HG02610 (cell line): Measurements from ENCODE around the gene ALG9.
A peak's percentile ranks its signal among the peaks of the same experiment; 100 is the strongest.
"Not testable (repeated sequence)": the region's sequence is repeated elsewhere in the genome, so short reads cannot be mapped to it uniquely, and the experiment has no call there.

ENCODE experiments used
- ATAC-seq: cut with Tn5 transposase; IDR thresholded peaks from one replicate; pipeline ENCODE4 v1.9.1; 2021; ENCODE audit warnings: mild to moderate bottlenecking, moderate library complexity; ENCODE audit not compliant: unreplicated experiment

ALG9 gene

DNA sequence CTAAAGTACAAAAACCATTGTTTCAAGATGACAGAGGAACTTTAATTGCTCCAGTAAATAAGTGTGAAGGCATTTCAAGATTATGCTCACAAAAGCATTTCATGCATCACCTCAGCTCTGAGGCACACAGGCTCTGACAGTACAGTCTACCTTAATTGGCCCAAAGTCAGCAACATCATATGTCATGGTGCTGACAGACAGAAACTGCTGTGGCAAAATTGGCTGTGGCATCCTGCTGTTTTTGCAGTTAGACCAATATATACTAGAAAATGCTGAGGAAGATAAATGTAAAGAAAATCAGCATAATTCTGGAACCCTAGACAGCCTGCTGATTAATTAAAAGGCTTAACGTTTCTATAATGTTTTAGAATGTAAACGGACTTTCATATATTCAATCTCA, 70.2 kb downstream of the ALG9 start:
- ATAC-seq = no peak

DNA sequence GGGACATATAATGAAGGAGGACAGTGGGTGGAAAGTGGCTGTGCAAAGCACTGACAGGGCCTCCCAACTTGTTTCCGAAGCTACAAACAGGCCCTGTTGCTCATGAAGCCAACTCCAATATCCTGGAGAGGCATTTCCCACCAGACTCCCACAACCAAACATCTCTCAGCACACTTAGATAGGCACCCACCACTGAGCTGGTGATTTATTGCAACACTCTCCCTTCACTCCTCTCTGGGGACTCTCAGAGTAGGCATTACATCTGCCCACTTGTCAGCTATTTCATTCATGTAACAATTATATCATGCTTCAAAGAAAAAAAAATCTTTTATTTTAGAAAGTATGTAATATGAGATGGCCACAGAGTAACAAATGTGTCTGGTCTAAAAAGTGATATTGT, 73.1 kb downstream of the ALG9 start:
- no peak for ATAC-seq

DNA sequence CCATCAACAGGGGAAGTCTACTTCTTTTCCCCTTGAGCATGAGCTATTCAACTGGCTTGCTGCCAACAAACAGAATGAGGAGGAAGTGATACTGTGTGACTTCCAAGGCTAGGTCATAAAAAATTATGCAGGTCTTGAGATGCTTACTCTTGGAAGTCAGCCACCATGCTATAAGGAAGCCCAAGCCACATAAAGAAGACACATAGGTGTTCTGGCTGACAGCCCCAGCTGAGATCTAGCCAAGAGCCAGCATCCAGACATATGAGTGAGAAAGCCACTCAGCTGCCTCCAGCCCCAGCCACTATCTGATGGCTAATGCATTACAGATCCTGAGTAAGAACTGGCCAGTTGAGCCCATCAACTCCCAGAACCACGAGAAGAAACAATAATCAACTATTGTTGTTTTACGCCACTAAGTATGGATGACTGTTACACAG, 74.2 kb downstream of the ALG9 start:
- peak; percentile 43 for ATAC-seq

DNA sequence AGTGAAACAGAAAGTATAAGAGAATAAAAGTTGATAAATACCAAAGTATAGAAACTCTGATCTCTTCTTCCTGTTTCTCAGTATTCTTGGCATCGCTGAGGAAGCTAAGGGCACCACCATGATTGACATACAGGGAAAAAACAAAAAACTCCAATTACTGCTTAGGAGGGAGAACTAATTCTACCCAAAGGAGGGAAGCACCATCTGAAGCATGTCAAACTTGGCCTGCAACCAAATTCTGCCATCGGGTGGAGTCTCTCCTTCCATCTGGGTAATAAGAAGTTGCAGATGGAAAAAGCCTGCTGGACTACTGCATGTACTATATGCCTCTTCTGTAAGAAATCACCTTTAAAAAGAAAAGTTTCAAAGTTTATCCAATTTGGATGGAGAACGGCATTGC, 74.7 kb downstream of the ALG9 start:
- no peak for ATAC-seq

DNA sequence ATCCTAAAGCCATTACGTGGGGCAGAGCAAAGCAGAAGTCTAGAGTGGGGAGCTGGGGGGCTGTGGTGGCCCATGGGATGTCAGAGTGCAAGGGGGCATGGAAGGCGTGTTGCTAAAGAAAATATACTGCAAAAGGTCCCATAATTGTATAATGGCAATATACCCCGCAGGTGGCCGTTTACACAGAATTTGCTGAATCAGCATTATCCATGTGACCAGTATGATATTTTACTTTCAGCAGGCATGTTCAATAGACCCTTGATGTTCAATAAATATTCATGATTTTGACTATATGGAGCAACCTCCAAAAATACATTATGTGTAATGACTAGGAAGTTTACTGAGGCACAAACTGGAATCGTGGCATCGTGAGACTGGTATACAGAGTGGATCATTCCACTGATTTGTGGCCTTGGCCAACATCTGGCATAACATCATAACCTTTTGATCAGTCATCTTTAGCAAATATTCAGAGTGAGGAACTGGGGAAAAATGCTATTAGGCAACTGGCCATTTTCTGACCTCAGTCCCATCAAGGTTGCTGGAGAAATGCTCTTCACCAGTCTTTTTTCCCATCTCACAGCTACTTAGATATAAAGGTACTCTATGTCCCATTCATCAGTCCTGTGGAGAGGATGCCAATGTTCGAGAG, 75.9 kb downstream of the ALG9 start:
- no peak for ATAC-seq

DNA sequence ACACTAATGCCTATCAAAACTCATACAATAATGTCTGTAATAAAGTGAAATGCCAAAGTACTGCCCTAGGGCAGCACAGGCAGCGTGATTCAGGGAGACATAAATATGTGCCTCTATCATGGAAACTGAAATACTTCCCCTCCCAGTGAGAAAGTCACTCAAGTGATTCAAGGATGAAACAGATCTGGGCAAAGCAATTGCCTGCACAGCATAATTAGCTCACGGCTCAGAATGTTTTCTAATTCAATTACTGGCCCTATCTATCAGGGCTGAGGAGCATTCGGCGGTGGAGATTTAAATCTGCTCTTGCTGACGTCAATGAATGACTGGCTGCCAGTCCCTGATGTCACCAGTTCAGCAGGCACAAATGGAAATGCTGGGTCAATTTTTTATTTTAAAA, 77.5 kb downstream of the ALG9 start:
- ATAC-seq = no peak

DNA sequence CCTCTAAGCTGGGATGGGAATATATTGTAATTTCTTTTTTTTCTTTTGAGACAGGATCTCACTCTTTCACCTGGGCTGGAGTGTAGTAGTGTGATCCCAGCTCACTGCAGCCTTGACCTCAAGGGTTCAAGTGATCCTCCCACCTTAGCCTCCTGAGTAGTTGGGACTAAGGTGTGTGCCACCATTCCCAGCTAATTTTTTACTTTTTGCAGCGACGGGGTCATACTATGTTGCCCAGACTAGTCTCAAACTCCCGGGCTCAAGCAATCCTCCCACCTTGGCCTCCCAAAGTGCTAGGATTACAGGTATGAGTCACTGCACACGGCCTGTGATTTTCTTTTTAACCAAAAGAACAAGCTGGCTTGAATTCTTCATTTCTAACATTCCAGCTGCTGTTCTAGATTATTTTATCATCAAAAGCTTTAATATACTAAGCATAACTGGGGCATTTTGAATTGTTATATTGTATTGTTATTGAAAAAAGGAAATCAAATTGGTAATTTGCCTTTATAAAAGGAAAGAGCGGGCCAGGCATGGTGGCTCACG, 78.4 kb downstream of the ALG9 start:
- no peak for ATAC-seq

DNA sequence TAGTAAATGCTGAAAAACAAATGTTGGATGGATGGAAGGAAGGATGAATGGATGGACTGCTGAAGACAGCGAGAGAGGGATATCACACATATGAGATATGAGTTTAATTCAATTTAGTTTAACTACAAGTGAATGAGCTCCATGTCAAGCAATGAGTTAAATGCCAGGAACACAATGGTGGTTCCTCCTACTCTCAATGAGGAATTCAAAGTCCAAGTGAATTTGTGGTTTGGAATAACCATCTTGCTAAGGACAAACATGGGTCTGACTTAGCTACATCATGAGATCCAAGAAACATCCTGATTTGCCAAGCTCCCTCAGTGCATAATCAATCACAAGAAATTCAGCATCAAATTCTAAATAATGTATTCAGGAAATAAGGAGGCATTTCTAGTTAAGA, 79.1 kb downstream of the ALG9 start:
- ATAC-seq = no peak

DNA sequence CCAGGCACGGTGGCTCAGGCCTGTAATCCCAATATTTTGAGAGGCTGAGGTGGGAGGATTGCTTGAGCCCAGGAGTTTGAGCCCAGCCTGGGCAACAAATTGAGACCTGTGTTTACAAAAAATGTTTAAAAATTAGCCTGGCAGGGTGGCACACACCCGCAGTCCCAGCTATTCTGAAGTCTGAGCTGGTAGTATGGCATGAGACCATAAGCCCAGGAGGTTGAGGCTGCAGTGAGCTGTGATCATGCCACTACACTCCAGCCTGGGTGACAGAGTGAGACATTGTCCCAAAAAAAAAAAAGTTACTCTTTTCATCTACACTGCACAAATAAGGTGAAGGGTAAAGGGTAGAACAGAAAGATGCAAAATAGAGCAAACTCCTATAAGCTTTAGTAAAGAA, 82.9 kb downstream of the ALG9 start:
- no peak for ATAC-seq

DNA sequence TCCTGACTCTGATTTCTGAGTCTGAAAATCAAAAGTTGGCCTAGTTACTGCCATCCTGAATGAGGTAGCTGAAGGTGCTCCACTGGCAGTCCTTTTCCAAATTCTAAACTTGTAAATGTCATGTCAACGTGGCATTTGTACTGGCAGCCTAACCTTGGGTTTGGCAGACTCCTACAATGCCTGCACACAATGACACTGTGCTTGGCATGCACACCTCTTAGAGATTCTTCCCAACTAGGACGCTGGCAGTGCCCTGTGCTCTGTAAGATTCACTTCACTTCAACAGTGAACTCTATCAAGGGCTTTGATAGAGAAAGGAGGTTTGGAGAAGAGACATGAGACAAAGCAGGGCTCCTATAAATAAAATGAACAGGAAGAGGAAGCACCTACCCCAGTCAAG, 83.3 kb downstream of the ALG9 start:
- ATAC-seq = no peak

DNA sequence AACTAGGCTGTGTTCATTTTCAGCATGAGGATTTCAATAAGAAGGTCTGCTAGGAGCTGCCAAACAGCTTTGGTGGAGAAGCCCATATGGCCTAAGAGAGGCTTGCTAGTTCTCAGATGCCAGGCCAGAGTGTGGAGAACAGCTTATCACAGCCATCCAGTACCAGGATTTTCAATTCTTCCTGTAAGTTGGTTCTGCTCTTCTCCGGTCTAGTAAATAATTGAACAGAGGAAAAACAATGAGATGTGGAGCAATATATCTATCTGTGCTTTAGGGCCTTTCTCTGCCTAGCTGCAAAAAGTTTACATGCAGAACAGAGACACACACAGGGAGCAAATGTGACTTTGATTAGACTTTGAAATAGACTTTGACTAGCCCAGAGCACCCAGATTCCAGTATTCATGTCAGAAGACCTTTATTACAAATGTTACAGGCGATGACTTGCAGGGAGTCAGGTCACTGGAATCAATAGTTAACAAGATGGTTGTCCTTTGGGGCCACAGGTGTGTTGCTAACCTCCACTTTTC, 85.4 kb downstream of the ALG9 start:
- no peak for ATAC-seq

DNA sequence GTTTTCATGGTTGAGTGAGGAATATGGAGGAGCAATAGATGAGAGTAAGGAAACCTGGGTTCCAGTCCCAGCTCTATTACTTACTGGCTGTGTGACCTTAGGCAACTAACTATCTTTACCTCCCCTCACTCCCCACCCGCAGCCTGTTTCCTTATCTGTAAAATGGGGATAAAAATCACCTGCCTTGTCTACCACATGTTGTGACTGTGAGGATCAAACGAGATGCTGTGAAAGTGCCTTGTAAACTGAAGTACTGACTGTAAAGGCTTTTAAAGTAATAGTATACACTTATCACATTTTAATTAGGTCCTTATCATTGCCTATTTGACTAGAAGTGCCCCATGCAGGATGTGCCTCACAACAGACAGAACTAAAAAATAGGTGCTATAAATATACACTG, 86.3 kb downstream of the ALG9 start:
- no peak for ATAC-seq

DNA sequence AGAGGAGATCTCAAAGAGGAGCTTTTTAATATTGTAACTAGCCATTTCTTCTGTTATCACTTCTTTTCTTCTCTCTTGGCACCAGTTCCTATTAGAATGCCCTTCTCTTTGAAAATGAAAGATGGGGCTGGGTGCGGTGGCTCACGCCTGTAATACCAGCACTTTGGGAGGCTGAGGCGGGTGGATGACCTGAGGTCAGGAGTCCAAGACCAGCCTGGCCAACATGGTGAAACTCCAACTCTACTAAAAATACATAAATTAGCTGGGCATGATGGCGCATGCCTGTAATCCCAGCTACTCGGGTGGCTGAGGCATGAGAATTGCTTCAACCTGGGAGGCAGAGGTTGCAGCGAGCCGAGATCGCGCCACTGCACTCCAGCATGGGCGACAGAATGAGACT, 87.1 kb downstream of the ALG9 start:
- not testable (repeated sequence) for ATAC-seq

DNA sequence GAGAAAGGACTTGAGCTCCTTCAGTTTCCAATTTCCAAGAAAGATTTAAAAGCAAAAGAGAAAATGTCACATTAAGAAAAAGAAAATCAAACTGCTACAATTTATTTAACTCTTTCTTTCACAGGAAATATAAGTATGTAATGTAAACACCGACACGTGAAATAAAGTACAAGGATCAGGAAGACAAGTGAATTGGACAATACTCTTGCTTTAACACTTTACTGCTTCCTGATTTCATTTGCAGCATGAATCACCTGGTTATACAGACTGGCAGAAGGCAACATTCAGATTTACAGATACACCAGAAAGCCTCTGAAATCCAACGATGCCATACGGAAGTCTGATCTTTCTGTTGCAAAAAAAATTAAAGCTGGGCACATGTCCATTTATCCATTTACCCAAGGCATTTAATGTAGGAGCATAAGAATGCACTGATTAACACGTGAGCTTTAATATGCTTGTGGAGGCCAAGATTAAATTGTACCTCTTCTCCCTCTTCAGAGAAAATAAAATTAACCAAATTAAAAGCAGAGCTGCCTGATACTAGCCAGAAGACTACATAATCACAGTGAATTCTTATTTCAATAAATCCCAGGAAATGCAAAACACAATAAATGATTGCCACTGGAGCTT, 89.2 kb downstream of the ALG9 start:
- no peak for ATAC-seq

DNA sequence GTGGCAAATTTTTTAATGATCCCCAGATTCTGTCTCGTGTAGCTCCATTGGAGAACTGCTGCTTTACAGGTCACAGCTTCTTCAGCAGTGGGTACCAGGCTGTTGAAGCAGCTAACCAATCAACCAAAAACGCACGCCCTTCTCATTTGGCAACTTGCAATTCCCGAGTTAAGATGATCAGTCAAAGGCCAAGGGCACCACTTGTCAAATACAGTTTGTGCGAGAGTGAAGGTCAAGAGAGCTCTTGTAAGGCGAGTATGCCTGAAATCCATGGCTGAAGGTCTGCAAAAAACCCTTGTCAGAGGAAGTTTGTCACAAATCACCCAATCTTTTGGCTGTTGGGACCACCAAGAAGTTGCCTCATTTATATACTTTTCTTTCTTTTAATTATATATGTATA, 92.3 kb downstream of the ALG9 start:
- no peak for ATAC-seq

DNA sequence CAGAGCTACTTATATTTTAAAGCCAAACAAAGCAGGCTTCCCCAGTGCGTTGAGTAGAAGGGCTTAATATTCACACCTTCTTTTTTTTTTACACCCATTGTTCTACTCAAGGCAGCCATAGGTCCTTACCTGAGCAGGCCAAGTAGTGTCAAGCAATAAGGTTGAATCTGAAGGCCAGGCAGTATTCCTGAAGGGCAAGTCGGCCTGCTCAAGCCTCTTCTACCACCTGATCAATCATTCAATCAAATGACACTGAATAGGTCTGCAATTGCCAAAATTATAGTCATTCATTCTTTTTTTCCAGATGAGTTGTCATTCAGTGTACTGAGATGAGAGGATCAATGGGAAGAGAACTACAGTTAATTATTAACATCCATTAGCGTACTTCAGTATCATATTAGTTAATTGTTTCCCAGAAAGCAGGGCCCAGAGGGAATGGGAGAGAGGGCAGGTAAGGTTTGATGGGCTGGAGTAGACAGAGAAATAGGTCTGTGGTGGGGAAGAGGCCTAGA, 93.3 kb downstream of the ALG9 start:
- ATAC-seq = no peak

DNA sequence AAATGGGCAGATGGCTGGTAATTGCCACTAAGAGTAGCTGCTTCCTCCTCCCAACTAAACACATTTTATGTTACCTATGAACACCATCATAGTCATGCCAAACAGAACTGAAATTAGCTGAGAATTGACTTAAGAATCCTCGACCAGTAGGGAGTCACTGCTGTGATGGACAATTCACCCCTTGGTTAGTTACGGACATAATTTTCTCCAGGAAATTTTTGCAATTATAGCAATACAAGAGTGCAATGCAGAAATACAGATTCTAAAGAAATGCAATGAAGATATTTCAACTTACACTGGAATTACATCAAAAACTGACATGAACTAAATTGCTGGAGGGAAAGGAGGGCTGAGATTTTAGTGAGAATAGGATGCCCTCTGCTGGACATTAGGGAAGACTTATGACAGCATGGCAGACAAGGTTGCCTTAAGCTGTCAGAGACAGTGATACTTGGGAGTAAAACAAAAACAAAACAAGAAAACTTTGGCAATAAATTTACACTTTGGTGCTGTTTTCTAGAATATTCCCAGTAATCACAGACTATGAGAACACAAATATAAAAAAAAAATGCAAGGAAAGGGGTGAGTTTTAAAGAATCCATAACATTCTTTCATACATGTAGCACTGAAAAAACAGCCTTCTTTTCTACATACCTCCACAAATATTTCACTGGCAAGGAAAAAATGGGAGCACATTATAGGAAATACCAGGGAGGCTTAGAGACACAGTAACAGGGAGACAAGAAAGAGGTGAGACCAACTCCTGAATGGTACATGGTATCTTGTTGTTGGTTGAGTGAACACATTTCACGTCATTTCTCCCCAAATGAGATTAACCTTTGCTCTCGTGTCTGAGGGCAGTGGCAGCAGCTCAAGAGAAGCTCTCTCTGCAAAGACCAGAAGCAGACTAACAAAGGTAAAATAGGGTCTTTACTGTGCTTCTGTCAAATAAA, 94.0 kb downstream of the ALG9 start:
- ATAC-seq = peak; percentile 40

DNA sequence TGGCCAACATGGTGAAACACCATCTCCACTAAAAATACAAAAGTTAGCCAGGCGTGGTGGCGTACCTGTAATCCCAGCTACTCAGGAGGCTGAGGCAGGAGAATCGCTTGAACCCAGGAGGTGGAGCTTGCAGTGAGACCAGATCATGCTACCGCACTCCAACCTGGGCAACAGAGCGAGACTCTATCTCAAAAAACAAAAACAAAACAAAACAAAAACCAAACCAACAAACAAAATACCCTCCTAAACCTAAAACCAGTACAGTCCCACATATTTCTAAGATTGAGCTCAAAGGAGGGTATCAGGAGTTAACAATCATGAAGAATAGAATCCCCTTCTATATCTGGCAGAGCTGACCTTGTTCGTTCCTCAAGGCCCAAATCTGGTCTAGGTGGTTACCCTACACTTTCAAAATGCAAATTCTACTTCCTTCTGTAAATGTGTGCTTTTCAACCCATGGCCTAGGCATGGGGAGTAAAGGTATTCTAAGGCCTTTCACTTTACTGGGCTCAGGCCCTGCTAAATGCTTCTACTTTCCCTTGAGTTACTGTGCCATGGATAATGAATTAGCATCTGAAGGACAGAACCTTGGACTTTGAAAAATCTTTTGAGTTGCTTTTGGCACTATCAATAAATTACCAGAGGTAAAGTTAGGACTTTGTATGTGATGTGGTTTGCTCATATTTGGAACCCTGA, 94.8 kb downstream of the ALG9 start:
- peak; percentile 97 for ATAC-seq

DNA sequence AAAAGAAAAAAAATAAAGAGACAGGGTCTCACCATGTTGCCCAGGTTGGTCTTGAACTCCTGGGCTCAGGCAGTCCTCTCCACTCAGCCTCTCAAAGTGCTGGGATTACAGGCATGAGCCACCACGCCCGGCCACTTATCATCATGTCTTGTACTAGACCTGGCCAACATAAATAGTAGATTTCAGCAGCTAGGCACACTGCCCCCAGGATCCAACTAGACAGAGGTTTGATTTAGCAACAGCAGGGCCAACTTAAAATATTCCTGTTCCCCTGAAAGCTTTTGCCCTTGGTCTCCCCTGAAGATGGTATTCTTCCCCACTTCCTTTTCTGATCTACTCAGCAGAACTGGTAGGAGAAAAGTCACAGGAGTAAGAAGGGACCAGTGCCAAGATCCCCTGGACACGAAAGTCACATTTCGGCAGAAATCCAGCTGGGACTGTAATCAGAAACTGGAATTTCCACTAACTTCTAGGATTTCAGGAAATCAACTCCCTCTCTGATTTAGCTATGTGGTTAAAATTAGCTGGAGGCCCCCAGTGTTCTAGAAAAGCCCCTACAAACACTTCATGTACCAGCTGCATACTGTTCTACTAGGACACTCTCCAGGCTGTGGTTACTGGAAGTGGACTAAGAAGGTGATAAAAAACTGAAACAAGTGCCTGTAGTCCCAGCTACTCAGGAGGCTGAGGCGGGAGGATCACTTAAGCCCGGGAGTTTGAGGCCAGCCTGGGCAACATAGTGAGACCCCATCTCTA, 96.2 kb downstream of the ALG9 start:
- ATAC-seq = no peak

DNA sequence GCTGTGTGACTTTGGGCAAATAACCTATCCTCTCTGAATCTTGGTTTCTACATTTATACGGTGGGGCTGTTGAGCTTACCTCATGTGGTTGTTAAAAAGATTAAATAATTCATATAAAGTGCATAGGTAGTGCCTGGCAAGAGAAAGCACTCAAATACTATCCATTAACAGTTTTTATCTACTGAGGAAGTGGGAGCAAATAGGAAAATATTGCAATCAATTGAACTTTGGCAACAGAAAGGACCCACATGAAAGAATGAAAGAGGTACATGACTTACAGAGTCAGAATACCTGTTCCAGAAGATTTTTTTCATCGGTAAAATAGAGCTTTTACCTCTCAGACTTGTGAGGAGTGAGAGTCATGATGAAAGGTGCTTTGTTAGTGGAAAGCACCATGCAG, 98.8 kb downstream of the ALG9 start:
- no peak for ATAC-seq
